Hematopoietic multipotent progenitor cell treated with erythropoietin and hydrocortisone succinate and interleukin-3 and kit ligand, for 15 days (in vitro differentiated cells): ENCODE data around the gene DBN1.

ENCODE experiments used
- DNase-seq: peaks from one replicate; pipeline ENCODE4 v3.0.0-alpha.2; 2015; ENCODE audit warnings: low spot score

Gene DBN1

GRCh38 chr5:177455661-177456590 lies 17.5 kb downstream of the DBN1 start:
- peak; percentile 90 for DNase-seq

GRCh38 chr5:177455036-177455660 lies 18.3 kb downstream of the DBN1 start:
- peak; percentile 81 for DNase-seq

- peak; percentile 89 for DNase-seq
Measured at GRCh38 chr5:177454397-177455035, 18.9 kb downstream of the DBN1 start.

- no peak for DNase-seq
Measured at GRCh38 chr5:177453852-177454396, 19.5 kb downstream of the DBN1 start.

- no peak for DNase-seq
Measured at GRCh38 chr5:177452688-177453638, 20.5 kb downstream of the DBN1 start.

GRCh38 chr5:177450667-177451424 lies 22.6 kb downstream of the DBN1 start:
- no peak for DNase-seq

GRCh38 chr5:177449140-177450061 lies 24.0 kb downstream of the DBN1 start:
- DNase-seq = no peak

- no peak for DNase-seq
Measured at GRCh38 chr5:177448244-177448950, 25.0 kb downstream of the DBN1 start.

- DNase-seq = no peak
Measured at GRCh38 chr5:177447611-177448243, 25.7 kb downstream of the DBN1 start.

GRCh38 chr5:177447066-177447610 lies 26.3 kb downstream of the DBN1 start:
- DNase-seq = no peak

GRCh38 chr5:177446200-177447065 lies 27.0 kb downstream of the DBN1 start, which contains the start of gene PRR7:
TSS of gene PRR7 (plus strand) at chr5:177446814. CDS start at chr5:177455068, 8,254 bp downstream.
- DNase-seq = peak; percentile 17

- DNase-seq = no peak
Measured at GRCh38 chr5:177445917-177446199, 27.6 kb downstream of the DBN1 start.

- DNase-seq = no peak
Measured at GRCh38 chr5:177445052-177445916, 28.1 kb downstream of the DBN1 start.

GRCh38 chr5:177444106-177445051 lies 29.1 kb downstream of the DBN1 start:
- DNase-seq = no peak
